Suprapubic skin (tissue), 3 donors: ENCODE results near the gene SERTAD2.

ENCODE experiments used
- CTCF ChIP-seq, 2 donors: fragments of 200-600 bp in 1 of 2; fragments of 450-650 bp in 1 of 2; sonication (generic) in 1 of 2; IDR thresholded peaks; one replicate each; pipeline ENCODE4 v1.5.1; 2016 to 2019; ENCODE audit warnings: antibody characterized with exemption in 2 of 2, mild to moderate bottlenecking in 1 of 2, moderate library complexity in 1 of 2
- POLR2AphosphoS5 ChIP-seq, 3 donors: sonication (generic); formaldehyde crosslinking; IDR thresholded peaks; one replicate each; pipeline ENCODE4 v1.6.1; 2017; ENCODE audit warnings: antibody characterized with exemption in 3 of 3

GRCh38 chr2:64675860-64676259 is 22.1 kb upstream of the SERTAD2 start:
- TF ChIP-seq POLR2AphosphoS5 (IDR thresholded peaks at IDR 0.05) (no peak), CTCF (IDR thresholded peaks at IDR 0.05) (no peak)
